Duodenal mucosa (tissue), 2 donors: ENCODE measurements around the gene DMRTC1.
"Not testable (repeated sequence)": the region's sequence is repeated elsewhere in the genome, so short reads cannot be mapped to it uniquely, and the experiment has no call there.

Experiments used
- H3K27ac ChIP-seq: one replicate; pipeline ENCODE4 v1.7.0; 2013; ENCODE audit warnings: low read depth, low read length
- H3K27me3 ChIP-seq, 2 donors: one replicate each; pipeline ENCODE4 v1.7.0; 2013; ENCODE audit warnings: low read length in 2 of 2, control low read depth in 1 of 2; ENCODE audit not compliant: insufficient read depth in 2 of 2, control insufficient read depth in 1 of 2
- H3K36me3 ChIP-seq, 2 donors: one replicate each; pipeline ENCODE4 v1.7.0; 2013; ENCODE audit warnings: low read length in 2 of 2, control low read depth in 1 of 2; ENCODE audit not compliant: insufficient read depth in 2 of 2, control insufficient read depth in 1 of 2
- H3K4me1 ChIP-seq, 2 donors: one replicate each; pipeline ENCODE4 v1.7.0; 2013; ENCODE audit warnings: low read length in 2 of 2, control low read depth in 1 of 2; ENCODE audit not compliant: insufficient read depth in 2 of 2, control insufficient read depth in 1 of 2
- H3K4me3 ChIP-seq, 2 donors: one replicate each; pipeline ENCODE4 v1.7.0; 2013; ENCODE audit warnings: low read length in 2 of 2, low read depth in 1 of 2
- H3K9ac ChIP-seq, 2 donors: one replicate each; pipeline ENCODE4 v1.7.0; 2013; ENCODE audit warnings: low read length in 2 of 2, low read depth in 1 of 2
- H3K9me3 ChIP-seq, 2 donors: one replicate each; pipeline ENCODE4 v1.7.0; 2013; ENCODE audit warnings: low read length in 2 of 2, control low read depth in 1 of 2; ENCODE audit not compliant: control insufficient read depth in 1 of 2

The DMRTC1 gene, protein sequence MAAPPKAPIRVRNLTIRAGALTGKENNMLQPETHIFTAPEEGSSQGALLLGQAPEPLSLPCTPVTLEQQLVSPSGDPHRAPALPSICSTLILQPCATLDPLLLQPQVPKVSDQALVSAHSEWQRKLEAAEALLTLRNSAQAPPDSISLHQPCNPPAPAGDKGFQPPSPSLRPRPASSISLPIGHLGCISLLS

DNA sequence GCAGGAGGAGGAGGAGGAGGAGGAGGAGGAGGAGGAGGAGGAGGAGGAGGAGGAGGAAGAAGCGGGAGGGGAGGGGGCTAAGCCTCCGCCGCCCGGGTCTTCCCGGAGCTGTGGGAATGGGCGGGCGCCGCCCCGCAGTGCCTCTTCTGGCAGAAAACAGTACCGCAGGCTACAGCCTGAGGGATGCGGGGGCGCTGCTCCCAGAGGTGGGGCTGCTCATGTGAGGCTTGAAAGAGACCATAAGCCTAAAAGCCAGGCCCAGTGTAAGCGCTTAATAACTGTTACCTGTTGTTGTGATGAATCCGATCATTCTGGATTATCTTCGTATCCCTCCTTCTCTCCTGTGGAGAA is at the start of gene DMRTC1:
DMRTC1 (minus strand) TSS at position 19 of the 351 bp plus-strand sequence. CDS start 68,143 bp downstream, outside the sequence.
- not testable (repeated sequence) for H3K36me3 ChIP-seq, H3K9me3 ChIP-seq, H3K27me3 ChIP-seq, H3K4me3 ChIP-seq, H3K27ac ChIP-seq, H3K4me1 ChIP-seq, H3K9ac ChIP-seq

DNA sequence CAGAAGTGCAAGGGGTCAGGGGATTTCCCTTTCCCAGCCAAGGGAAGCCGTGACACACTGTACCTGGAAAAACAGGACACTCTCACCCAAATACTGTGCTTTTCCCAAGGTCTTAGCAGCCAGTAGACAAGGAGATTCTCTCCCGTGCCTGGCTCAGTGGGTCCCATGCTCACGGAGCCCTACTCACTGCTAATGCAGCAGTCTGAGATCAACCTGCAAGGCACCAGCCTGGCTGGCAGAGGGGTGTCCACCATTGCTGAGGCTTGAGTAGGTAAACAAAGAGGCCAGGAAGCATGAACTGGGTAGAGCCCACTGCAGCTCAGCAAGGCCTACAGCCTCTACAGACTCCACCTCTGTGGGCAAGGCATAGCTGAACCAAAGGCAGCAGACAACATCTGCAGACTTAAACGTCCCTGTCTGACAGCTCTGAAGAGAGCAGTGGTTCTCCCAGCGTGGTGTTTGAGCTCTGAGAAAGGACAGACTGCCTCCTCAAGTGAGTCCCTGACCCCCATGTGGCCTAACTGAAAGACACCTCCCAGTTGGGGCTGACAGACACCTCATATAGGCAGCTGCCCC is 37.3 kb upstream of the DMRTC1 start:
- H3K4me1 ChIP-seq, H3K9ac ChIP-seq, H3K27ac ChIP-seq, H3K4me3 ChIP-seq, H3K36me3 ChIP-seq, H3K27me3 ChIP-seq, H3K9me3 ChIP-seq: not testable (repeated sequence)

DNA sequence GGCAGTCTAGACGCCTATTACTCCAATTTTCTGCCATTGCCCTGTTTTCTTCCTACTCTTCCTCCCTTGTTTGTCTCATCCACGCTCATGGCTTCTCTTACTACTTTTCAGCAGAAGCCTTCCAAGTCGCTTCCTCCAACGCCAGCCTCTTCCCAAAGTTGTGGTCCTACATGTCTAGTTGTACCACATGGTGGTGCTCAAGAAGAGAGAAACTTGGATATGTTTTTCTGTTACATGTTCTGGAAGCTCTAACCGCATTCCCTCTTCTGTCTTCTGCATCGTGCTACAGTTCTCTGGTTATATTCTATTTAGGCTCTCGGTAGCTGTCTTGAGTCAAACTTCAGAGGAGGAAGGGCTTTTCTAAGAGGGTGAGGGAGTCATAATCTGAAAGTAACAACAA is 31.2 kb upstream of the DMRTC1 start:
- H3K9me3 ChIP-seq, H3K4me1 ChIP-seq, H3K9ac ChIP-seq, H3K4me3 ChIP-seq, H3K27ac ChIP-seq, H3K36me3 ChIP-seq, H3K27me3 ChIP-seq: not testable (repeated sequence)

DNA sequence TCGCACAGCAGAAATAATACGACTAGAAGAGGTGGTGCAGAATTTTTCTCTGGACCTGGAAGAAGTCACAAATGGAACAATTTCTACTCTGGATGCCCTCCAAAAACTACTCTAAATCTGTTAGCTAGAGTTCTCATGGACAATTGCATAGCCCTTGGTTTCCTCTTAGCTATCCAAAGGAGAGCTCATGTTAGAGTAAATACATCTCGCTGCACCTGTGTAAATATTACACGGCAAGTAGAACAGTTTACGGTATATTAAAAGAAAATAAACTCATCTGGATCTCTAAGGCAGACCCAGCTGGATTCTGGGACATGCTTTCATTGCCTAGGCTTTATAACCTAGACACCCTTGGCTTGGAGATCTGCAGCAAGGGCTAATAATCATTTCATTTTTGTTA is 28.2 kb upstream of the DMRTC1 start:
- H3K9me3 ChIP-seq, H3K27me3 ChIP-seq, H3K4me3 ChIP-seq, H3K4me1 ChIP-seq, H3K36me3 ChIP-seq, H3K27ac ChIP-seq, H3K9ac ChIP-seq: not testable (repeated sequence)

DNA sequence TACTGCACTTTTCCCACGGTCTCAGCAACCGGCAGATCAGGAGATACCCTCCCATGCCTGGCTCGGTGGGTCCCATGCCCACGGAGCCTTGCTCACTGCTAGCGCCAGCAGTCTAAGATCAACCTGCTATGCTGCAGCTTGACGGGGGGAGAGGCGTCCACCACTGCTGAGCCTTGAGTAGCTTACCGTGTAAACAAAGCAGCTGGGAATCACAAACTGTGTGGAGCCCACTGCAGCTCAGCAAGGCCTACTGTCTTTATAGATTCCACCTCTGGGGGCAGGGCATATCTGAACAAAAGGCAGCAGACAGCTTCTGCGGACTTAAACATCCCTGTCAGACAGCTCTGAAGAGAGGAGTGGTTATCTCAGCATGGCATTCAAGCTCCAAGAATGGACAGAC is 16.3 kb upstream of the DMRTC1 start:
- H3K27me3 ChIP-seq, H3K36me3 ChIP-seq: not testable (repeated sequence)

DNA sequence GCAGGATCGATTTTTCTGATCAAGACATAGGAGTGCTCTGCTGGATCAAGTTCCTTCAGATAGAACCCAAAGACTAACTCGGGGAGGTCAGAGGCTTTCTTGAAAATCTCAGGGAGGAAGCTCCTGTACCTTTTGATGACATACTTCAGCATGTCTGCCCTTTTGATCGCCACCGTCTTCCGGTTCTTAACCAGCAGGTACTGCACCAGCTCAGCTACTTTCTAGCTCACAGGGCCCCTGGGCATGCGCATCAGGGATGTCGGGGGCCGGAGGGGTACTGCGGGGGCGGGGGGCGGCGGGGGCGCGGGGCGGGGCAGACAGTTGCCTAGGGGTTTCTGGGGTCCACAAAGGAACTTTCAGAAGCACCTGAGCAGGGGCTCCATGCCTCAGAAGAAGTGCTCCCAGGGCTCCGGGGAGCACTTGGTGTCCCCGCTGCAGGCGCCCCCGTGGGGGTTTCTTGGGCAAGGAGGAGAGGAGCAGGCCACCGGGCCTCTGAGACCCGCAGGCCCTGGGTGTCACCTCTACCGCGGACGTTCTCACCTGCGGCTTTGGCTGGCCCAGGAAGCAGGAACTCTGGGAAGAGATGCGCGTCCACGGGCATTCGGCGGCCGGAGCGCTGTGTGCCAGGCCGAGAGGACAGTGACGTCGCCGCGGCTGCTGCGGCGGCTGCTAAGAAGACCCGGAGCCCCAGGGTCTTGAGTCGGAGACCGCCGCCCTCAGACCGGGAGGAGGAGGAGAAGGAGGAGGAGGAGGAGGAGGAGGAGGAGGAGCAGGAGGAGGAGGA is 410 bp downstream of the DMRTC1 start:
- H3K4me3 ChIP-seq, H3K27me3 ChIP-seq, H3K27ac ChIP-seq, H3K9me3 ChIP-seq, H3K4me1 ChIP-seq, H3K9ac ChIP-seq, H3K36me3 ChIP-seq: not testable (repeated sequence)

More for the DNA sequence above, 16.3 kb upstream of the DMRTC1 start:
- H3K4me3 ChIP-seq, H3K4me1 ChIP-seq, H3K9me3 ChIP-seq, H3K27ac ChIP-seq, H3K9ac ChIP-seq: not testable (repeated sequence)

DNA sequence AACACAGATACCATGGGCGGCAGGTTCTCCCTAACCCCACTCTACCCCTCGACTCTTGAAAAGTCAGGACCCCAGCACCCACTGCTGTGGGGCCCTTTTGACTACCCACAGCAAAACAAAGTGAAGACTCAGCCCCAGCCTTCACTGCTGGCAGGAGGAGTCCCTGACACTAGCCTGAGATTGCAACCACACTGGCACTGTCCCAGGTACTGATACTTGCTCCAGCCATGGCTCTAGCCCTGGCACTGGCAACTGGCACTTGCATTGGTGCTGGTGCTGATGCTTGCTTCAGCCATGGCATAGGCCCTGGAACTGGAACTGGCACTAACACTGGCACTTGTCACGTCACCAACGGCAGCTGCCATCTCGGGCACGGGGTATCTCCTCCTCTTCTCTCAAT is 1.4 kb downstream of the DMRTC1 start:
- not testable (repeated sequence) for H3K27me3 ChIP-seq, H3K9ac ChIP-seq, H3K4me1 ChIP-seq, H3K27ac ChIP-seq, H3K9me3 ChIP-seq, H3K36me3 ChIP-seq, H3K4me3 ChIP-seq

DNA sequence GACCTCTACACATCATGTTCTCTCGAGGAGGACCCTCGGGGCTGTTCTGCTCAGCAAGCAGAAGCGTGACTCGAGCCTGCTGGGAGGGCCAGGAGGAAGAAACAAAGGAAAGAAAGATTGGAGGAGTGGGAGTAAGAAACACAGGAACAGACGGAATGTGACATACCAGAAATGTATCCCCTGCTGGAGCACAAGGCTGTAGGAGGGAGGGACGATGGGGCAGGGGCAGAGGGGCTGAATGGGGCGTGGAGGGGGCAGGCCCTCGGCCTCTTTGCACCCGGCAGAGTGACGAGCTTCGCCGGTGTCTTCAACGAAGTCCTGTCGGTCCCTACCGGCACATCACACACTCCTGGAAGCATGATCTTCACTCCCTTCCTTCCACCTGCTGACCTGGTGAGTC is 5.7 kb downstream of the DMRTC1 start, which contains the start of gene FAM236A:
FAM236A (plus strand) TSS at position 301 of the 400 bp plus-strand sequence; CDS start at position 358, 57 bp downstream.
- H3K9me3 ChIP-seq, H3K36me3 ChIP-seq, H3K27me3 ChIP-seq, H3K4me3 ChIP-seq, H3K9ac ChIP-seq, H3K4me1 ChIP-seq, H3K27ac ChIP-seq: not testable (repeated sequence)

DNA sequence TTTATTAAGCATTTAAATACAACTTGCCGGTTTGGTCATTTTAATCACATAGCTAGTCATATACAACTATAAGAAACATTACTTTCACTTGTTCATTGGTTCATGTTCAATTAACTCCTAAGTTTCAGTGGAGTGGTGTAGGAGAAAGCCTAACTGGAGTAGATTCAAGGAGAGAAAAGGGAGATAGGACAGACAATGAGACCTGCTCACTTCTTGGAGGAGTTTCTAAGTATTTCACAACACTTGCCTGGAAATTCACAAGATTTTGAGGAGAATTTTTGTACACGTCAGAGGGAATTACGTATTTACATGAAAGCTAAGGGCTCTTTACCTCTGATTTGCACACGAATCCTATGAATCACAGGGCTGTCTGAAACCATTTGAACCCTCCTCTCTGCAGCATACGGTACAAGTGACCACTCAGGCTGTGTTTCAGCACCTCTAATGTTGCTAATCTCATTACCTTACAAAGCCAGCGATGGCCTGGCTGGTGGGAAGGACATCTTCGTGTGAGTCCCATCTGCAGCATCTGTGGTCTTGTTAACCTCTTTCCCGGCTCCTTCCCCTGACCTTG is 6.7 kb downstream of the DMRTC1 start:
- not testable (repeated sequence) for H3K4me3 ChIP-seq, H3K27me3 ChIP-seq, H3K9ac ChIP-seq, H3K9me3 ChIP-seq, H3K27ac ChIP-seq, H3K4me1 ChIP-seq, H3K36me3 ChIP-seq

DNA sequence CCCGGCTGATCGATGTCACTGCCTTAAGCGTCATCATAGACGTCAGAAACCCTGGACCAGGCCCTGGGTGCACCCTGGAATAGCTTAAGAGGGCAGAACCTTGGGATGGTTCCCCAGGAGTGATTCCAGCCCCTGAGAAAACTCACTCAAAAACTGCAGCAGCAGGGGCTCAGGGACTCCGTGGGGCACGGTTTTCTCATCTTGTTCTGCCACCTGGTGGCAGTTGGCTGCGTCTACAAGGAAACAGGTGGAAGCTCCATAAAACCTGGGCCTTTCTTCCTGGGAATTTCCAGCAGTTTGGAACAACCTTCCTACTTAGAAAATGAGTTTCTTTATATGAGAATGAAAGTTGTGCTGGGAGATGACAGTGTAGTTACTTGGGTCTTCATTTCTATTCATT is 7.2 kb downstream of the DMRTC1 start:
- not testable (repeated sequence) for H3K9me3 ChIP-seq, H3K36me3 ChIP-seq, H3K27ac ChIP-seq, H3K4me1 ChIP-seq, H3K9ac ChIP-seq, H3K27me3 ChIP-seq, H3K4me3 ChIP-seq
